Kidney capillary endothelial cell (primary cell): ENCODE measurements around the gene EFNA2.
A peak's percentile ranks its signal among the peaks of the same experiment; 100 is the strongest.

ENCODE experiments used
- DNase-seq: peaks from one replicate; pipeline ENCODE4 v3.0.0-alpha.2; 2018; ENCODE audit warnings: low spot score

Gene EFNA2

GRCh38 chr19:1249298-1249989 is 36.2 kb upstream of the EFNA2 start:
- peak; percentile 81 for DNase-seq

- no peak for DNase-seq
These were observed 35.7 kb upstream of the EFNA2 start for GRCh38 chr19:1249990-1250436.

- no peak for DNase-seq
These were observed 35.0 kb upstream of the EFNA2 start for GRCh38 chr19:1250437-1251260.

GRCh38 chr19:1251330-1252220 is 34.1 kb upstream of the EFNA2 start:
- no peak for DNase-seq

- peak; percentile 71 for DNase-seq
These were observed 33.4 kb upstream of the EFNA2 start for GRCh38 chr19:1252221-1252820.

- no peak for DNase-seq
These were observed 32.7 kb upstream of the EFNA2 start for GRCh38 chr19:1252821-1253513.

- no peak for DNase-seq
These were observed 32.1 kb upstream of the EFNA2 start for GRCh38 chr19:1253514-1254080.

GRCh38 chr19:1254081-1254527 is 31.6 kb upstream of the EFNA2 start:
- DNase-seq, result no peak

GRCh38 chr19:1254530-1255185 is 31.0 kb upstream of the EFNA2 start:
- DNase-seq, result no peak

- no peak for DNase-seq
These were observed 30.2 kb upstream of the EFNA2 start for GRCh38 chr19:1255186-1256161.

GRCh38 chr19:1256646-1257474 is 28.8 kb upstream of the EFNA2 start:
- DNase-seq, result no peak

- DNase-seq, result no peak
These were observed 28.1 kb upstream of the EFNA2 start for GRCh38 chr19:1257475-1258162.

GRCh38 chr19:1258163-1258492 is 27.5 kb upstream of the EFNA2 start:
- no peak for DNase-seq

GRCh38 chr19:1258707-1259205 is 26.9 kb upstream of the EFNA2 start:
- no peak for DNase-seq

GRCh38 chr19:1259206-1259875 is 26.3 kb upstream of the EFNA2 start:
- peak; percentile 78 for DNase-seq

GRCh38 chr19:1259876-1260748 is 25.6 kb upstream of the EFNA2 start:
- peak; percentile 83 for DNase-seq
